Endothelial cell (in vitro differentiated cells): ENCODE data around the gene KLF13. TPM values are rescaled to one million over a fixed set of nuclear protein-coding genes. Genes with fewer than 3 reads are reported as not detected.

Experiments used
- DNase-seq: peaks from one replicate; pipeline ENCODE4 v3.0.0; 2021; ENCODE audit warnings: low spot score
- H3K27ac Mint-ChIP-seq: one replicate; pipeline ENCODE4 v1.8.0; 2021; ENCODE audit warnings: mixed read lengths, inconsistent platforms; ENCODE audit not compliant: unreplicated experiment
- H3K27me3 Mint-ChIP-seq: one replicate; pipeline ENCODE4 v1.8.0; 2021; ENCODE audit warnings: mild to moderate bottlenecking, moderate library complexity, mixed read lengths, inconsistent platforms; ENCODE audit not compliant: unreplicated experiment
- H3K36me3 Mint-ChIP-seq: one replicate; pipeline ENCODE4 v1.8.0; 2021; ENCODE audit warnings: mild to moderate bottlenecking, low read depth, mixed read lengths, inconsistent platforms; ENCODE audit not compliant: unreplicated experiment
- H3K4me1 Mint-ChIP-seq: one replicate; pipeline ENCODE4 v1.8.0; 2021; ENCODE audit warnings: mild to moderate bottlenecking, mixed read lengths, inconsistent platforms; ENCODE audit not compliant: unreplicated experiment
- H3K4me3 Mint-ChIP-seq: one replicate; pipeline ENCODE4 v1.8.0; 2021; ENCODE audit warnings: mild to moderate bottlenecking, mixed read lengths, inconsistent platforms; ENCODE audit not compliant: unreplicated experiment
- H3K9me3 Mint-ChIP-seq: one replicate; pipeline ENCODE4 v1.8.0; 2021; ENCODE audit warnings: mixed read lengths, inconsistent platforms; ENCODE audit not compliant: unreplicated experiment
- CTCF ChIP-seq: fragments of 200-600 bp; sonication (generic); IDR thresholded peaks from one replicate; pipeline ENCODE4 v1.5.0; 2021; ENCODE audit warnings: antibody characterized with exemption; ENCODE audit not compliant: unreplicated experiment
- total RNA-seq: library from RNA; stranded (reverse); fragmentation: NEBNext Ultra II Directional; extraction: Animal tissue kit (Norgen Biotek cat#: 25700); gene quantifications from one replicate; pipeline ENCODE4 v1.2.1, GENCODE V29; 2021; ENCODE audit not compliant: unreplicated experiment

KLF13 gene
- total RNA-seq, 1 donor from 2014 or later, result 45.1 TPM

GRCh38 chr15:31336593-31337295, 10.1 kb downstream of the KLF13 start:
- Mint-ChIP-seq H3K9me3 (no peaks in the 10 kb centered on the region), H3K27ac (no peak overlapping the region), H3K4me3 (peak overlapping the region; percentile 65), H3K36me3 (no peaks in the 10 kb centered on the region), H3K4me1 (peaks cover 22% of the 10 kb centered on the region), H3K27me3 (peaks cover 1% of the 10 kb centered on the region)
- DNase-seq, result no peak
- TF ChIP-seq CTCF, result no peak

- TF ChIP-seq CTCF, result no peak
- Mint-ChIP-seq H3K27me3 (peaks cover 1% of the 10 kb centered on the region), H3K4me1 (peaks cover 22% of the 10 kb centered on the region), H3K27ac (no peak overlapping the region), H3K36me3 (no peaks in the 10 kb centered on the region), H3K4me3 (no peak overlapping the region), H3K9me3 (no peaks in the 10 kb centered on the region)
- DNase-seq, result no peak
Measured at GRCh38 chr15:31337352-31338031, 10.9 kb downstream of the KLF13 start.

GRCh38 chr15:31338318-31338878, 11.8 kb downstream of the KLF13 start:
- Mint-ChIP-seq H3K9me3 (no peaks in the 10 kb centered on the region), H3K4me1 (peaks cover 29% of the 10 kb centered on the region), H3K27me3 (peaks cover 5% of the 10 kb centered on the region), H3K36me3 (no peaks in the 10 kb centered on the region), H3K4me3 (no peak overlapping the region), H3K27ac (peak overlapping the region; percentile 71)
- DNase-seq, result no peak
- TF ChIP-seq CTCF, result no peak

- no peak for DNase-seq
- H3K4me1 Mint-ChIP-seq, result peaks cover 35% of the 10 kb centered on the region
- H3K36me3 Mint-ChIP-seq, result no peaks in the 10 kb centered on the region
- H3K27ac Mint-ChIP-seq, result peak overlapping the region; percentile 48
- no peak overlapping the region for H3K4me3 Mint-ChIP-seq
- H3K27me3 Mint-ChIP-seq, result peaks cover 6% of the 10 kb centered on the region
- no peaks in the 10 kb centered on the region for H3K9me3 Mint-ChIP-seq
- TF ChIP-seq CTCF, result no peak
Measured at GRCh38 chr15:31338879-31339557, 12.4 kb downstream of the KLF13 start.
